IMR-90 (cell line): ENCODE data around the gene MAPRE2. TPM values are rescaled to one million over a fixed set of nuclear protein-coding genes. Genes with fewer than 3 reads are reported as not detected.

Experiments
- ATAC-seq: fragments of 200-7000 bp; cut with Tn5 transposase; 2 replicates; pipeline ENCODE4 v1.9.1; 2020; ENCODE audit warnings: low read depth, mild to moderate bottlenecking, moderate library complexity
- BruUV-seq: library from RNA; stranded (reverse); fragments of 400-500 nt; replicated peaks from 2 replicates; lab custom pipeline; 2021; lab: Mats Ljungman, UMichigan
- CTCF ChIA-PET: fragments of 300-600 bp; formaldehyde crosslinking; extraction: SDS; loops from one replicate; lab custom pipeline; 2021; ENCODE audit warnings: antibody characterized with exemption; lab: Yijun Ruan, JAX
- POLR2A ChIA-PET: fragments of 300-600 bp; sonication (Branson Sonifier 250); formaldehyde crosslinking; loops from one replicate; lab custom pipeline; 2022; ENCODE audit warnings: antibody characterized with exemption; ENCODE audit not compliant: unreplicated experiment; lab: Charles Lee
- DNase-seq: peaks from one replicate; pipeline ENCODE4 v3.0.0; 2013
- H2AFZ ChIP-seq: replicated peaks from 2 replicates; pipeline ENCODE3; 2013; ENCODE audit warnings: low read length, mild to moderate bottlenecking; ENCODE audit not compliant: poor library complexity
- H2AK5ac ChIP-seq: 2 replicates; pipeline ENCODE4 v1.6.1; 2013; ENCODE audit warnings: low read depth, low read length, inconsistent platforms
- H2AK9ac ChIP-seq: replicated peaks from 2 replicates; pipeline ENCODE3; 2013; ENCODE audit warnings: mild to moderate bottlenecking, low read depth, low read length, moderate library complexity; ENCODE audit not compliant: poor library complexity
- H2BK120ac ChIP-seq: 2 replicates; pipeline ENCODE4 v1.6.1; 2013; ENCODE audit warnings: low read depth, low read length, inconsistent platforms
- H2BK15ac ChIP-seq: 3 replicates; pipeline ENCODE4 v1.6.1; 2013; ENCODE audit warnings: low read depth, low read length, inconsistent platforms
- H2BK20ac ChIP-seq: 2 replicates; pipeline ENCODE4 v1.6.1; 2013; ENCODE audit warnings: low read depth, mild to moderate bottlenecking, inconsistent platforms, low read length, moderate library complexity
- H2BK5ac ChIP-seq: 2 replicates; pipeline ENCODE4 v1.6.1; 2013; ENCODE audit warnings: mild to moderate bottlenecking, low read depth, low read length, inconsistent platforms; ENCODE audit not compliant: poor library complexity, severe bottlenecking
- H3K14ac ChIP-seq: replicated peaks from 2 replicates; pipeline ENCODE4 v1.6.1; 2013; ENCODE audit warnings: low read depth, low read length, inconsistent platforms
- H3K18ac ChIP-seq: 2 replicates; pipeline ENCODE4 v1.6.1; 2013; ENCODE audit warnings: low read depth, low read length, control low read depth
- H3K23ac ChIP-seq: 2 replicates; pipeline ENCODE4 v1.6.1; 2013; ENCODE audit warnings: low read depth, low read length, inconsistent platforms
- H3K27ac ChIP-seq: 2 replicates; pipeline ENCODE4 v1.5.1; 2013; ENCODE audit warnings: mild to moderate bottlenecking, control low read depth, low read length; ENCODE audit not compliant: insufficient read depth
- H3K27me3 ChIP-seq: 2 replicates; pipeline ENCODE4 v1.6.1; 2013; ENCODE audit warnings: low read length; ENCODE audit not compliant: control insufficient read depth, insufficient read depth
- H3K36me3 ChIP-seq: 2 replicates; pipeline ENCODE4 v1.6.1; 2013; ENCODE audit warnings: low read length, mixed read lengths; ENCODE audit not compliant: control insufficient read depth, insufficient read depth
- H3K4ac ChIP-seq: 2 replicates; pipeline ENCODE4 v1.6.1; 2013; ENCODE audit warnings: low read depth, low read length, inconsistent platforms
- H3K4me1 ChIP-seq: 2 replicates; pipeline ENCODE4 v1.6.1; 2013; ENCODE audit warnings: low read length, mixed read lengths; ENCODE audit not compliant: control insufficient read depth, insufficient read depth
- H3K4me2 ChIP-seq: 2 replicates; pipeline ENCODE4 v1.6.1; 2013; ENCODE audit warnings: low read depth, mild to moderate bottlenecking, control low read depth, low read length, moderate library complexity
- H3K4me3 ChIP-seq: 2 replicates; pipeline ENCODE4 v1.5.1; 2013; ENCODE audit warnings: low read depth, mild to moderate bottlenecking, control low read depth, low read length, moderate library complexity; ENCODE audit not compliant: insufficient read depth
- H3K56ac ChIP-seq: 2 replicates; pipeline ENCODE4 v1.6.1; 2013; ENCODE audit warnings: low read length, inconsistent platforms; ENCODE audit not compliant: insufficient read depth; ENCODE audit errors: extremely low read depth
- H3K79me1 ChIP-seq, 2 experiments: 2 replicates each; pipeline ENCODE4 v1.6.1; 2013; ENCODE audit warnings: low read length in 2 of 2, inconsistent platforms in 1 of 2, low read depth in 1 of 2
- H3K9ac ChIP-seq: 2 replicates; pipeline ENCODE4 v1.6.1; 2013; ENCODE audit warnings: low read depth, low read length, control low read depth
- H3K9me1 ChIP-seq: 2 replicates; pipeline ENCODE4 v1.6.1; 2013; ENCODE audit warnings: low read length, inconsistent platforms; ENCODE audit not compliant: insufficient read depth
- H3K9me3 ChIP-seq: 2 replicates; pipeline ENCODE4 v1.6.1; 2013; ENCODE audit warnings: low read length; ENCODE audit not compliant: control insufficient read depth, insufficient read depth
- H4K20me1 ChIP-seq: 2 replicates; pipeline ENCODE4 v1.6.1; 2013; ENCODE audit warnings: low read length, inconsistent platforms; ENCODE audit not compliant: insufficient read depth
- H4K5ac ChIP-seq: 2 replicates; pipeline ENCODE4 v1.6.1; 2013; ENCODE audit warnings: mild to moderate bottlenecking, low read depth, low read length, control low read depth
- H4K8ac ChIP-seq, 2 experiments: 2 replicates each; pipeline ENCODE4 v1.6.1; 2013; ENCODE audit warnings: low read depth in 2 of 2, low read length in 2 of 2, control low read depth in 1 of 2, inconsistent platforms in 1 of 2
- H4K91ac ChIP-seq: 2 replicates; pipeline ENCODE4 v1.6.1; 2013; ENCODE audit warnings: low read depth, low read length, inconsistent platforms; ENCODE audit not compliant: insufficient read depth
- CHD1 ChIP-seq: IDR thresholded peaks from 2 replicates; pipeline ENCODE4 v1.6.1; 2012; ENCODE audit warnings: low read depth, low read length, improper control_type of control experiment
- FOS ChIP-seq: fragments of 150-350 bp; IDR thresholded peaks from 2 replicates; pipeline ENCODE4 v1.6.1; 2016; ENCODE audit warnings: low read depth, low read length
- MAZ ChIP-seq: IDR thresholded peaks from 2 replicates; pipeline ENCODE4 v1.6.1; 2012; ENCODE audit warnings: low read depth, mild to moderate bottlenecking, low read length, improper control_type of control experiment, moderate library complexity, borderline replicate concordance
- POLR2A ChIP-seq: IDR thresholded peaks from 2 replicates; pipeline ENCODE4 v1.6.1; 2012; ENCODE audit warnings: mild to moderate bottlenecking, low read depth, low read length
- RAD21 ChIP-seq: IDR thresholded peaks from 2 replicates; pipeline ENCODE4 v1.6.1; 2012; ENCODE audit warnings: low read length, improper control_type of control experiment
- WGBS, 2 experiments: methylation state at CpG; one replicate each; pipeline versions ENCODE4 v1.1.5 to v1.1.7; 2013; ENCODE audit warnings: missing lambda C conversion rate in 2 of 2; ENCODE audit not compliant: insufficient read length in 1 of 2; ENCODE audit errors: extremely low coverage in 2 of 2; 5-methylcytosine and 5-hydroxymethylcytosine counted together
- dilution Hi-C: fragments of 300-500 bp; cut with HindIII; formaldehyde crosslinking; loops from one replicate; pipeline ENCODE4 v1.14.3; 2018; ENCODE audit warnings: low sequenced_read_pairs; ENCODE audit not compliant: unreplicated experiment
- in situ Hi-C: fragments of 300-500 bp; cut with MboI; formaldehyde crosslinking; loops from 3 replicates; pipeline ENCODE4 v1.14.3; 2019; ENCODE audit warnings: low sequenced_read_pairs, inconsistent platforms, mixed read lengths
- intact Hi-C: fragments of 100-400 bp; cut with micrococcal nuclease; formaldehyde crosslinking; loops from 2 replicates; pipeline ENCODE4 v1.10.0; 2022
- polyA plus RNA-seq, 3 experiments: library from polyadenylated mRNA; depleted of rRNA; stranded (reverse); fragments of >200 nt; gene quantifications; 2 replicates each; pipeline ENCODE4 v1.2.3, GENCODE V29; 2012; ENCODE audit warnings: low replicate concordance in 1 of 3
- total RNA-seq: library from RNA; depleted of rRNA; stranded (reverse); fragments of >200 nt; gene quantifications from 2 replicates; pipeline ENCODE4 v1.2.3, GENCODE V29; 2012

Gene MAPRE2
- total and polyA plus RNA-seq, 2 of the 4 experiments (the other 2 are of a cell fraction), result 19.6 to 23.8 TPM

DNA sequence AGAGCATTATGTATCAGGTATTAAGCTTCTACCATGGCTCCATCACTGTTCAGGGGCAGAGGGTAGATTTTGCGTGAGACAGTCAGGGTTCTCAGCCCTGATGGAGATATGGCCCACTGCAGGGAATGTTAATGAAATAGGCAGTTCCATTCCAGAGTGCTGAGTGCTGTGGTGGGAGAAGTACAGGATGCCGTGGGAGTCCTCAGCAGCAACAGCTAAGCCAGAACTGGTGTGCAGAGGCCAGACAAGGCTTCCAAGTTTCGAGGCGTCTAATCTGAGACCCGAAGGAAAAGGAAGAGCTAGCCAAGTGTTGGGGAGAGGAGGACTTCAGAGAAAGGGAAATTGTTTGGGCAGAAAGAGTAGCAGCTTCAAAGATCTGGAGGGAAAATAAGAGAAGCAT, 30.2 kb upstream of the MAPRE2 start:
- no peaks in the 10 kb centered on the region for H3K9me3 ChIP-seq
- no peaks in the 10 kb centered on the region for H4K20me1 ChIP-seq
- no peak overlapping the region for H2AFZ ChIP-seq
- H3K27me3 ChIP-seq, result no peaks in the 10 kb centered on the region; the same call in 1 of the 2 replicates
- no peak overlapping the region for H2BK20ac ChIP-seq
- peak; percentile 10 for DNase-seq
- H3K9me1 ChIP-seq, result no peaks in the 10 kb centered on the region
- no peak overlapping the region for H4K5ac ChIP-seq
- no peak overlapping the region for H2BK120ac ChIP-seq
- no peak overlapping the region for H2BK15ac ChIP-seq
- H3K27ac ChIP-seq, result no peak overlapping the region
- no peaks in the 10 kb centered on the region for H3K36me3 ChIP-seq
- H3K23ac ChIP-seq, result no peak overlapping the region
- H3K4me3 ChIP-seq, result no peak overlapping the region
- no peaks in the 10 kb centered on the region for H3K79me1 ChIP-seq
- no peak overlapping the region for H2AK5ac ChIP-seq
- no peak overlapping the region for H3K4me2 ChIP-seq
- no peak overlapping the region for H4K8ac ChIP-seq
- no peak for ATAC-seq
- H3K9ac ChIP-seq, result no peak overlapping the region
- H3K14ac ChIP-seq, result no peak overlapping the region
- no peak overlapping the region for H3K4ac ChIP-seq
- intact Hi-C loops, result no loop called here
- ChIA-PET CTCF (interaction anchor here (0.6 kb wide), 1 partner anchor 133 kb away, joined by 3 read pairs; no protein-coding TSS in a partner anchor), POLR2A (no interaction called here)
- BruUV-seq, result no TSS peak
- no peak overlapping the region for H2BK5ac ChIP-seq
- H2AK9ac ChIP-seq, result no peak overlapping the region
- H3K18ac ChIP-seq, result no peak overlapping the region
- in situ Hi-C loops, result no loop called here
- WGBS, 2 experiments, result 62% methylated on average over 4 of the region's 5 CpGs; no CpG with 5 or more reads in 1 of the 2 experiments
- no peak overlapping the region for H3K56ac ChIP-seq
- TF ChIP-seq CHD1 (no peak), RAD21 (no peak), FOS (no peak), POLR2A (no peak), MAZ (no peak)
- H4K91ac ChIP-seq, result no peak overlapping the region
- dilution Hi-C loops, result no loop called here
- no peaks in the 10 kb centered on the region for H3K4me1 ChIP-seq
